Aorta (tissue), 5 donors: Measurements from ENCODE around the gene PKIG. TPM values are rescaled to one million over a fixed set of nuclear protein-coding genes. Genes with fewer than 3 reads are reported as not detected.

ENCODE experiments used
- ATAC-seq: fragments of 200-7000 bp; cut with Tn5 transposase; one replicate; pipeline ENCODE4 v1.9.1; 2022; ENCODE audit warnings: moderate library complexity; ENCODE audit not compliant: low FRiP score
- DNase-seq, 2 donors: peaks; one replicate each; pipeline ENCODE4 v3.0.0-alpha.2; 2020
- H3K27ac ChIP-seq, 2 donors: one replicate each; pipeline ENCODE4 v1.5.1; 2013; ENCODE audit warnings: low read length in 2 of 2, mild to moderate bottlenecking in 2 of 2, moderate library complexity in 2 of 2, control low read depth in 1 of 2, inconsistent platforms in 1 of 2, low read depth in 1 of 2
- H3K27me3 ChIP-seq, 2 donors: one replicate each; pipeline ENCODE4 v1.6.1; 2013; ENCODE audit warnings: control low read depth in 1 of 2, low read length in 1 of 2, mild to moderate bottlenecking in 1 of 2, moderate library complexity in 1 of 2; ENCODE audit not compliant: insufficient read depth in 2 of 2, control insufficient read depth in 1 of 2
- H3K36me3 ChIP-seq, 2 donors: one replicate each; pipeline ENCODE4 v1.6.1; 2013; ENCODE audit warnings: control low read depth in 1 of 2, low read length in 1 of 2, mild to moderate bottlenecking in 1 of 2; ENCODE audit not compliant: insufficient read depth in 2 of 2, control insufficient read depth in 1 of 2
- H3K4me1 ChIP-seq, 2 donors: one replicate each; pipeline ENCODE4 v1.6.1; 2013; ENCODE audit warnings: low read length in 2 of 2, control low read depth in 1 of 2, mild to moderate bottlenecking in 1 of 2, moderate library complexity in 1 of 2; ENCODE audit not compliant: insufficient read depth in 2 of 2, control insufficient read depth in 1 of 2
- H3K4me3 ChIP-seq, 2 donors: one replicate each; pipeline ENCODE4 v1.5.1; 2013; ENCODE audit warnings: low read length in 2 of 2, control low read depth in 1 of 2, mild to moderate bottlenecking in 1 of 2
- H3K9me3 ChIP-seq: one replicate; pipeline ENCODE4 v1.6.1; 2013; ENCODE audit warnings: mild to moderate bottlenecking, low read length; ENCODE audit not compliant: control insufficient read depth
- WGBS, 2 donors: extraction: QIAGEN DNeasy Blood & Tissue Kit; methylation state at CpG; one replicate each; pipeline ENCODE4 v1.1.7; 2013; 5-methylcytosine and 5-hydroxymethylcytosine counted together
- intact Hi-C, 2 donors: fragments of 100-400 bp; cut with DNase I; formaldehyde crosslinking; loops; one replicate each; pipeline versions ENCODE4 v1.14.2 to v1.15.0; 2022
- long read RNA-seq, 2 donors: library from polyadenylated mRNA; unstranded; transcript quantifications; one replicate each; pipeline ENCODE4 v2.0.0, GENCODE V29; 2020 to 2021
- polyA plus RNA-seq, 2 donors: library from polyadenylated mRNA; stranded (reverse); fragments of 200-250 nt; gene quantifications; one replicate each; pipeline ENCODE4 v1.2.3, GENCODE V29; 2013
- total RNA-seq, 2 donors: library from RNA; stranded (reverse); fragmentation: NEBNext Ultra II Directional; extraction: Animal tissue kit (Norgen Biotek cat#: 25700); gene quantifications; one replicate each; pipeline ENCODE4 v1.2.1, GENCODE V29; 2021
- donor health status: healthy with polysubstance abuse.
- donor health status: Bipolar disorder and iron deficiency.
- donor health status: DM: no; HTN: no; CAD: no.
- donor health status: DM: no; HTN: no; CAD: no.
- donor health status: DM: yes; HTN: yes; CAD: no.

Gene PKIG
- total RNA-seq, result 10 to 100 TPM; 80.9 to 85.0 TPM
- polyA plus RNA-seq, result 100 to 1,000 TPM; 190 to 247 TPM
- long read RNA-seq, donor 1, transcript PKIG-202 (4 exons, 1,180 nt), result major isoform, 57 of 137 reads
- long read RNA-seq, donor 1, transcript PKIG-206 (5 exons, 1,338 nt), result minor isoform, 5 of 137 reads
- long read RNA-seq, donor 1, transcript PKIG-207 (4 exons, 1,191 nt), result minor isoform, 44 of 137 reads
- long read RNA-seq, donor 1, partial matches to known transcripts, result 7 of 137 reads
- long read RNA-seq, donor 1, other reads (novel, unspliced or antisense), result 23 of 137 reads
- long read RNA-seq, donor 2, transcript PKIG-207 (4 exons, 1,191 nt), result minor isoform, 12 of 47 reads
- long read RNA-seq, donor 2, transcript PKIG-202 (4 exons, 1,180 nt), result major isoform, 17 of 47 reads
- long read RNA-seq, donor 2, partial matches to known transcripts, result 9 of 47 reads
- long read RNA-seq, donor 2, other reads (novel, unspliced or antisense), result 7 of 47 reads

- Histone ChIP-seq H3K4me1 (peaks cover 11 to 17% of the 10 kb centered on the region in 2 donors), H3K36me3 (no peaks in the 10 kb centered on the region), H3K27ac (peak within 1 kb of the TSS; percentile 61 to 86), H3K9me3 (no peaks in the 10 kb centered on the region), H3K4me3 (peak within 1 kb of the TSS; percentile 67 to 74), H3K27me3 (no peaks in the 10 kb centered on the region)
- intact Hi-C loops, result no loop called here
- ATAC-seq (peak; percentile 79), DNase-seq (no peak)
- WGBS, 2 donors, result 5 to 6% methylated on average over 6 of the region's 6 CpGs
Measured at GRCh38 chr20:44582311-44583025, at the start of gene PKIG. Gene PKIG, plus strand, starts transcription at chr20:44582579. Its CDS starts 31,978 bp downstream, at chr20:44614557.

GRCh38 chr20:44532981-44533331 is 49.4 kb upstream of the PKIG start:
- Histone ChIP-seq H3K27me3 (no peaks in the 10 kb centered on the region), H3K36me3 (no peaks in the 10 kb centered on the region), H3K4me3 (no peak overlapping the region), H3K27ac (no peak overlapping the region), H3K4me1 (no peaks in the 10 kb centered on the region), H3K9me3 (no peaks in the 10 kb centered on the region)
- intact Hi-C loops, result loop anchor here (5.0 kb wide), 1 partner anchor 79 kb away; no protein-coding TSS in a partner anchor
- WGBS, 2 donors, result 86 to 93% methylated on average over 2 of the region's 2 CpGs
- no peak for ATAC-seq
- DNase-seq, result no peak

GRCh38 chr20:44533928-44534327 is 48.5 kb upstream of the PKIG start:
- Histone ChIP-seq H3K36me3 (no peaks in the 10 kb centered on the region), H3K4me3 (no peak overlapping the region), H3K4me1 (no peaks in the 10 kb centered on the region), H3K9me3 (no peaks in the 10 kb centered on the region), H3K27ac (no peak overlapping the region), H3K27me3 (no peaks in the 10 kb centered on the region)
- DNase-seq (no peak), ATAC-seq (no peak)
- intact Hi-C loops, result loop anchor here (5.0 kb wide), 1 partner anchor 78 kb away; no protein-coding TSS in a partner anchor
- 84 to 87% methylated on average over 4 of the region's 4 CpGs for WGBS, 2 donors

GRCh38 chr20:44536175-44536574 is 46.2 kb upstream of the PKIG start:
- Histone ChIP-seq H3K4me1 (no peaks in the 10 kb centered on the region), H3K27me3 (no peaks in the 10 kb centered on the region), H3K27ac (no peak overlapping the region), H3K4me3 (no peak overlapping the region), H3K36me3 (no peaks in the 10 kb centered on the region), H3K9me3 (no peaks in the 10 kb centered on the region)
- intact Hi-C loops, result no loop called here
- no peak for DNase-seq
- 93 to 95% methylated on average over 3 of the region's 3 CpGs for WGBS, 2 donors
- no peak for ATAC-seq

- 42 to 53% methylated on average over 1 of the region's 1 CpG for whole genome bisulfite sequencing, 2 donors
- no peaks in the 10 kb centered on the region for H3K4me1 ChIP-seq
Measured at GRCh38 chr20:44537993-44538392, 44.4 kb upstream of the PKIG start.

GRCh38 chr20:44540834-44541233 is 41.5 kb upstream of the PKIG start:
- Histone ChIP-seq H3K4me1 (no peaks in the 10 kb centered on the region), H3K4me3 (no peak overlapping the region), H3K9me3 (no peaks in the 10 kb centered on the region), H3K36me3 (no peaks in the 10 kb centered on the region), H3K27ac (no peak overlapping the region), H3K27me3 (no peaks in the 10 kb centered on the region)
- WGBS, 2 donors, result 56 to 58% methylated on average over 6 of the region's 6 CpGs
- intact Hi-C loops, result no loop called here
- DNase-seq (no peak), ATAC-seq (peak; percentile 29)

More at GRCh38 chr20:44537993-44538392, 44.4 kb upstream of the PKIG start:
- Histone ChIP-seq H3K27ac (no peak overlapping the region), H3K27me3 (no peaks in the 10 kb centered on the region), H3K4me3 (no peak overlapping the region), H3K9me3 (no peaks in the 10 kb centered on the region), H3K36me3 (no peaks in the 10 kb centered on the region)
- ATAC-seq (no peak), DNase-seq (no peak)
- intact Hi-C loops, result no loop called here

- Histone ChIP-seq H3K36me3 (no peaks in the 10 kb centered on the region), H3K27ac (no peak overlapping the region), H3K4me1 (no peaks in the 10 kb centered on the region), H3K27me3 (no peaks in the 10 kb centered on the region), H3K9me3 (no peaks in the 10 kb centered on the region), H3K4me3 (no peak overlapping the region)
- ATAC-seq, result no peak
- 64 to 72% methylated on average over 4 of the region's 4 CpGs for WGBS, 2 donors
- no peak for DNase-seq
- intact Hi-C loops, result no loop called here
Measured at GRCh38 chr20:44541992-44542391, 40.4 kb upstream of the PKIG start.

GRCh38 chr20:44542890-44543289 is 39.5 kb upstream of the PKIG start:
- Histone ChIP-seq H3K27me3 (no peaks in the 10 kb centered on the region), H3K4me3 (no peak overlapping the region), H3K36me3 (no peaks in the 10 kb centered on the region), H3K4me1 (no peaks in the 10 kb centered on the region), H3K9me3 (no peaks in the 10 kb centered on the region), H3K27ac (no peak overlapping the region)
- ATAC-seq (no peak), DNase-seq (no peak)
- 38 to 44% methylated on average over 1 of the region's 1 CpG for WGBS, 2 donors
- intact Hi-C loops, result no loop called here
